SK-N-MC (cell line): ENCODE results near the gene SPOCD1.

Experiments used
- EZH2 ChIP-seq: fragments of 200-600 bp; sonication (generic); IDR thresholded peaks from one replicate; pipeline ENCODE4 v1.6.1; 2017; ENCODE audit warnings: antibody characterized with exemption
- POLR2AphosphoS5 ChIP-seq: IDR thresholded peaks from 2 replicates; pipeline ENCODE4 v1.6.1; 2012; ENCODE audit warnings: mild to moderate bottlenecking, low read depth, low read length, borderline replicate concordance

DNA sequence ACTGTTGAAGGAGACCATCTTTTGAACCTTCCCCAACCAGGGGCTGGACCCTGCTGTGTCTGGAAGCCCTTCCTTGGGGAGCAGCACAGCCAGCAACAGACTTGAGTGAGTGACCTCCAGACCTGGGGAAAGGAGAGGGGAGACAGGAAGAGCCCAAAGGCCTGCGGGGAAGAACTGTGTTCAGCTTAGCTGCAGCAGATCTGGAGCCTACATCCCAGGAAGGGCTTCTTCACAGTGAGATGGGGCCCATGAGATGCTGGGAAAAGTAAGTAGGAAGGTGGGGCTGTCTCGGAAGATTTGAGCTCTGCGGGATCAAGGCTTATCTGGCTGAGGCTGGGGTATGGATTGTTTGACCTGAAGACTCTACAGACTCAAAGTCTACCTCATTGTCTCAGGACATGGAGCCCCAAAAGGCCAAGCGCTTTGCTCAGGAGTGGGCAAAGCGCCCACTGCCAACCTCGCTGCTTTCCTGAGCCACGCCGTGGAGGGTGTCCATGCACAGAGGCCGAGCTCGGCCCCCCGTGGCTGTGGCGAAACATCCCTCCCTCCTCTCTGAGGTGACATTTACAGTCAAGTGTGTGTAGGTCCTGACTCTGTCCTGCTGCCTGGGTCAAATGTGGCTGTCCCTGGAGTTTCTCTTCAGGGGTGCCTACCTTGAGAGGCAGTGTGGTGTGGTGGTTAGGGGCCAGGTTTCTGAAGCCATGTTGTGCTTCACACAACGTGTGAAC lies 24.5 kb downstream of the SPOCD1 start:
- no peak for TF ChIP-seq POLR2AphosphoS5
- no peak for TF ChIP-seq EZH2
